ENCODE results near the gene HMCN2. TPM values are rescaled to one million over a fixed set of nuclear protein-coding genes. Genes with fewer than 3 reads are reported as not detected.

HMCN2 gene
- total RNA-seq, 4 donors from 2014 or later: 24.8 to 61.7 (median 36.1) TPM

DNA sequence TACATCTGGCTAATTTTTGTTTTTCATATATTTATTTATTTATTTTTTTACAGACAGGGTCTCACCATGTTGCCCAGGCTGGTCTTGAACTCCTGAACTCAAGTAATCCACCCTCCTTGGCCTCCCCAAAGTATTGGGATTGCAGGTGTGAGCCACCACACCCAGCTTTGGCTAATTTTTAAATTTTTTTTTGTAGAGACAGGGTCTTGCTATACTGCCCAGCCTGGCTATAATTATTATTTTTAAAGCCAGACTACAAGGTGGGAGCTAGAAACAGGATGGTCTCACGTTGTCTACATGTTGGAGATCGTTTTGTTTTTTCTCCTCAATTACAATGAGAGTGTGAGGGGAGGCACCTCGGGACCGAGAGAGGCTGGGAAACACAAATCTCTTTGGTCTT is 203.0 kb downstream of the HMCN2 start:
- DNase-seq: no peak
- H3K27ac ChIP-seq: no peak overlapping the region
- H3K9me3 ChIP-seq: no peaks in the 10 kb centered on the region
- no peaks in the 10 kb centered on the region for H3K27me3 ChIP-seq
- no peaks in the 10 kb centered on the region for H3K4me1 ChIP-seq
- H3K4me3 ChIP-seq: no peak overlapping the region
- TF ChIP-seq POLR2A (IDR thresholded peaks at IDR 0.05): no peak
- TF ChIP-seq, protein P1, sequence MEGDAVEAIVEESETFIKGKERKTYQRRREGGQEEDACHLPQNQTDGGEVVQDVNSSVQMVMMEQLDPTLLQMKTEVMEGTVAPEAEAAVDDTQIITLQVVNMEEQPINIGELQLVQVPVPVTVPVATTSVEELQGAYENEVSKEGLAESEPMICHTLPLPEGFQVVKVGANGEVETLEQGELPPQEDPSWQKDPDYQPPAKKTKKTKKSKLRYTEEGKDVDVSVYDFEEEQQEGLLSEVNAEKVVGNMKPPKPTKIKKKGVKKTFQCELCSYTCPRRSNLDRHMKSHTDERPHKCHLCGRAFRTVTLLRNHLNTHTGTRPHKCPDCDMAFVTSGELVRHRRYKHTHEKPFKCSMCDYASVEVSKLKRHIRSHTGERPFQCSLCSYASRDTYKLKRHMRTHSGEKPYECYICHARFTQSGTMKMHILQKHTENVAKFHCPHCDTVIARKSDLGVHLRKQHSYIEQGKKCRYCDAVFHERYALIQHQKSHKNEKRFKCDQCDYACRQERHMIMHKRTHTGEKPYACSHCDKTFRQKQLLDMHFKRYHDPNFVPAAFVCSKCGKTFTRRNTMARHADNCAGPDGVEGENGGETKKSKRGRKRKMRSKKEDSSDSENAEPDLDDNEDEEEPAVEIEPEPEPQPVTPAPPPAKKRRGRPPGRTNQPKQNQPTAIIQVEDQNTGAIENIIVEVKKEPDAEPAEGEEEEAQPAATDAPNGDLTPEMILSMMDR (IDR thresholded peaks at IDR 0.05): no peak
- peaks cover 0 to 75% (median 0%) of the 10 kb centered on the region in 3 donors for H3K36me3 ChIP-seq

GRCh38 chr9:130470269-130470668 is 204.7 kb downstream of the HMCN2 start:
- Histone ChIP-seq H3K27me3 (no peaks in the 10 kb centered on the region), H3K4me1 (no peaks in the 10 kb centered on the region), H3K4me3 (no peak overlapping the region), H3K9me3 (no peaks in the 10 kb centered on the region), H3K27ac (no peak overlapping the region), H3K36me3 (peaks cover 0 to 70% (median 0%) of the 10 kb centered on the region in 3 donors)
- TF ChIP-seq POLR2A (IDR thresholded peaks at IDR 0.05): no peak
- TF ChIP-seq, protein P1 (IDR thresholded peaks at IDR 0.05): no peak
- no peak for DNase-seq

DNA sequence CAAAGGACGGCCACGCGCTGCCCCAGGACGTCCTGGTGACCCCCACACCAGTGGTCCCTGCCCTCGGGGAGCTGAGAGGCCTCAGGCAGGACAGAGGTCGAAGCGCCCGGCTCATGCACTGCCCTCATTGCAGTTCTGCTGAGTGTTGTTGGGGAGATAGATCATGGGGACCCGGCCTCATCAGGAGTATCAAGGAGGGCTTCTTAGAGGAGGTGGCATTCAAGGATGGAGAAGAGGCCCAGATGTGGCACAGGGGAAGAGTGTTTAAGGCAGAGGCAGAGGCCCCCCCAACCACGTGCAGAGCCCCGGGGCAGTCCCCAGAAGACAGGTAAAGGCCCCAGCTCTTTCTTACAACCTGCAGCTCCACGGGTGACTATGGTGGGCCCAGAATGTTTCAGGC is 205.4 kb downstream of the HMCN2 start:
- DNase-seq: no peak
- TF ChIP-seq POLR2A (IDR thresholded peaks at IDR 0.05): no peak
- TF ChIP-seq, protein P1 (IDR thresholded peaks at IDR 0.05): no peak
- no peak overlapping the region for H3K4me3 ChIP-seq
- peaks cover 0 to 65% (median 0%) of the 10 kb centered on the region in 3 donors for H3K36me3 ChIP-seq
- H3K27ac ChIP-seq: no peak overlapping the region
- no peaks in the 10 kb centered on the region for H3K27me3 ChIP-seq
- H3K4me1 ChIP-seq: no peaks in the 10 kb centered on the region
- H3K9me3 ChIP-seq: no peaks in the 10 kb centered on the region

GRCh38 chr9:130471411-130472183 is 206.0 kb downstream of the HMCN2 start:
- no peaks in the 10 kb centered on the region for H3K9me3 ChIP-seq
- DNase-seq: no peak
- no peaks in the 10 kb centered on the region for H3K4me1 ChIP-seq
- TF ChIP-seq POLR2A (IDR thresholded peaks at IDR 0.05): no peak
- TF ChIP-seq, protein P1 (IDR thresholded peaks at IDR 0.05): no peak
- no peak overlapping the region for H3K4me3 ChIP-seq
- no peak overlapping the region for H3K27ac ChIP-seq
- H3K27me3 ChIP-seq: no peaks in the 10 kb centered on the region
- peaks cover 0 to 65% (median 0%) of the 10 kb centered on the region in 3 donors for H3K36me3 ChIP-seq

DNA sequence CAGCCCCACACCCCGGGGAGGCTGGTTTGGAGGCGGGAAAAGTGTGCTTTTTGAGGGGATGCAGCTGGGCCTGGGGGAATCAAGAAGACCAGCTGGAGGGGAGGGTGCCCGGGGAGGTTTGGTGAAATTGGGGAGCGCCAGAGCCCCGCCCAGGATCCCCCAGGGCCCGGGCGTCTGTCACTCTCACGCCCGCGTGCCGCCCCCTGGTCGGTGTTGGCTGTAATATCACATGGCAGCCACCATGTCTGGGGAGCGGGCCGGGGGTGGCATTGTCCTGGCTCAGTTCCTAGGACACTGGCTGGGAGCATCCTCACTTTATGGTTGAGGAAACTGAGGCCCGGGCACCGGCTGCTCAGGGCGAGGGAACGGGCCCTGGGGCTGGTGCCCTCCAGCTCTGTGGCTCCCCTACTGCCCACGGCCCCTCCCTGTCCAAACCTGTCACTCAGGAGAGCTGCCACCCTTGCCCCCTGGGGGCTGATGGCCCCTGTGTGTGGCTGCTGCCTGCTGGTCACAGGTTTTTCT is 206.7 kb downstream of the HMCN2 start:
- no peaks in the 10 kb centered on the region for H3K4me1 ChIP-seq

More for the DNA sequence above, 206.7 kb downstream of the HMCN2 start:
- TF ChIP-seq, protein P1 (IDR thresholded peaks at IDR 0.05): no peak
- no peak for TF ChIP-seq POLR2A (IDR thresholded peaks at IDR 0.05)
- Histone ChIP-seq H3K36me3 (peaks cover 0 to 65% (median 0%) of the 10 kb centered on the region in 3 donors), H3K9me3 (no peaks in the 10 kb centered on the region), H3K4me3 (no peak overlapping the region), H3K27me3 (no peaks in the 10 kb centered on the region), H3K27ac (no peak overlapping the region)
- no peak for DNase-seq
